Measurements from ENCODE around the gene KCNA3.

DNA sequence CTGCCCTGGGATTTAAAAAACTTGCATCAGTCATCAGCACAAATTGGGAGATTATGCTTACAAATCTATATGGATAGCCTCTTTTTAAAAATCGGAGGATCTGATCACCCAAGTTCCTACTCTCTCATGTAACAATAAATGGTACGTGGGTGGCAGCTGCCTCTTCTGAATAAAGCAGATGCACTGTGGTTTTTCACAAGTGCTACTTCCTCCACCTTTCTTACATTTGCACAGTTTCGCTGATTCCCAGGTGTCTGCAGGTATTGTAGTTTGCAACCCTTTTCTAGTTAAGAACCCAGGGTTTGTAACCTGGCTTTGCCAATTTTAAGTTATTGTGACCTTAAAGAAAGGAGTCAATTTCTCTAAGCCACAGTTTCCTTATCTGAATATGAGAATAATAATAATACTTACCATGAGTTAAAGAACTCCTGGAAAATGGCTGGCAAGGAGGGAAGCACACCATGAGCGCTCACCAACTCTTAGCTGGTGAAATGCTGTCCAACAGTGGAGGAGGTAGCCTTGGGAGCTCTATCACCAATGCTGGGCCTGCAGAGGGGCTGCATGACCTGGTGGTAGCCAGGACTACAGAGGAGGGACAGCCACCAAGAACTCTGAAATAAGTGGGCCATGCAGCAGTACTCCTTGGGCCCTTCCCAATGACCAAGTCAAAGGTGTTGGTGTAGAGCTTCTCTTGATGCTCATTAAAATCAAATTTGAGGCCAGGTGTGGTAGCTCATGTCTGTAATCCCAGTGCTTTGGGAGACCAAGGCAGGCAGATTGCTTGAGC is 38.4 kb downstream of the KCNA3 start:
- TF ChIP-seq, protein P1, sequence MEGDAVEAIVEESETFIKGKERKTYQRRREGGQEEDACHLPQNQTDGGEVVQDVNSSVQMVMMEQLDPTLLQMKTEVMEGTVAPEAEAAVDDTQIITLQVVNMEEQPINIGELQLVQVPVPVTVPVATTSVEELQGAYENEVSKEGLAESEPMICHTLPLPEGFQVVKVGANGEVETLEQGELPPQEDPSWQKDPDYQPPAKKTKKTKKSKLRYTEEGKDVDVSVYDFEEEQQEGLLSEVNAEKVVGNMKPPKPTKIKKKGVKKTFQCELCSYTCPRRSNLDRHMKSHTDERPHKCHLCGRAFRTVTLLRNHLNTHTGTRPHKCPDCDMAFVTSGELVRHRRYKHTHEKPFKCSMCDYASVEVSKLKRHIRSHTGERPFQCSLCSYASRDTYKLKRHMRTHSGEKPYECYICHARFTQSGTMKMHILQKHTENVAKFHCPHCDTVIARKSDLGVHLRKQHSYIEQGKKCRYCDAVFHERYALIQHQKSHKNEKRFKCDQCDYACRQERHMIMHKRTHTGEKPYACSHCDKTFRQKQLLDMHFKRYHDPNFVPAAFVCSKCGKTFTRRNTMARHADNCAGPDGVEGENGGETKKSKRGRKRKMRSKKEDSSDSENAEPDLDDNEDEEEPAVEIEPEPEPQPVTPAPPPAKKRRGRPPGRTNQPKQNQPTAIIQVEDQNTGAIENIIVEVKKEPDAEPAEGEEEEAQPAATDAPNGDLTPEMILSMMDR (IDR thresholded peaks at IDR 0.05; ENCODE audit: low read depth, low read length), result no peak
- no peak for TF ChIP-seq EZH2phosphoT487 (IDR thresholded peaks at IDR 0.05; ENCODE audit: low read depth)
